ENCODE measurements around the gene SLIT3. TPM values are rescaled to one million over a fixed set of nuclear protein-coding genes. Genes with fewer than 3 reads are reported as not detected.

The SLIT3 gene
- total and polyA plus RNA-seq, 9 of the 15 experiments (the other 6 are each of a cell fraction or from before 2014, with no cell fraction given), result 0.01 to 0.04 TPM; not detected in 7

DNA sequence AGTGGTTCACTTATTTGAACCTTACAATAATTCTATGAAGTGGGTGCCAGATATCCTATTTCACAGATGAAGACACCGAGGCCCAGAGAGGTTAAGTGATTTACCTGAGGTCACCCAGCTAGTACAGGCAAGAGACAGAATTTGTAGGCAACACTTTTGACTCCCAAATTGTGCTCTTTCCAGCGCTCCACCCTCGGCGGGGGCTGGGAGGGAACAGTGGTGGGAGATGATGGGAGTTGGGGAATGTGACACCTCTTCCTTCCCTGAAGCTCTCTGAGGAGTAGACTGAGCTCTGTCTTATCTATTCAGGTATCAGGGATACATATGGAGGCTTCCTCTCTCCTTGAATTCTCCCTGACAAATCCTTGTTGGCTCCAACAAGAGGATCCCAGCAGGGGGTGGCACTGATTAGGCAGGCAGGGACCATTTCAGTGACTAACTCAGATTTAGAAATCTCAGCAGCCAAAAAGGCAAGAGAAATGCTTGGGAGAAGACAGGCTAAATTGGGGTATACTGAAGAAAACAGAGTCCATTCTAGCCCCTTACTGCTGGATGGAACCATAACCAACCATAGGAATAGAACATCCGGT lies 626.0 kb downstream of the SLIT3 start:
- Histone ChIP-seq H3K9ac (ENCODE audit: insufficient read depth in 1 of 2, low read depth in 2 of 2, low read length in 2 of 2) (no peak overlapping the region), H3K4me2 (ENCODE audit: insufficient read depth, low read length) (no peak overlapping the region), H3K79me2 (ENCODE audit: control insufficient read depth, insufficient read depth, low read length) (no peaks in the 10 kb centered on the region), H4K20me1 (replicated peaks; ENCODE audit: control insufficient read depth, insufficient read depth, low read length) (peaks cover 6% of the 10 kb centered on the region; the same call in 1 of the 2 replicates), H3K9me1 (ENCODE audit: control insufficient read depth, insufficient read depth, low read length) (no peaks in the 10 kb centered on the region), H3K9me3 (replicated peaks; ENCODE audit: control insufficient read depth, insufficient read depth, low read depth, low read length) (no peaks in the 10 kb centered on the region), H3K27ac (ENCODE audit: extremely low read depth, low read depth, low read length) (no peak overlapping the region), H2AFZ (ENCODE audit: low read depth, low read length) (no peak overlapping the region), H3K36me3 (ENCODE audit: control insufficient read depth, insufficient read depth, low read length) (no peaks in the 10 kb centered on the region), H3K27me3 (ENCODE audit: control insufficient read depth in 2 of 2, insufficient read depth in 2 of 2, low read length in 2 of 2) (peaks cover 0 to 16% of the 10 kb centered on the region in 2 experiments; a peak in 3 of 5 replicates), H3K4me3 (no peak overlapping the region), H3K4me1 (replicated peaks in 1 of 2; ENCODE audit: control insufficient read depth in 2 of 2, insufficient read depth in 2 of 2, low read length in 2 of 2) (peaks cover 0 to 6% of the 10 kb centered on the region in 2 experiments; a peak in 1 of 5 replicates)
- TF ChIP-seq, protein P1, sequence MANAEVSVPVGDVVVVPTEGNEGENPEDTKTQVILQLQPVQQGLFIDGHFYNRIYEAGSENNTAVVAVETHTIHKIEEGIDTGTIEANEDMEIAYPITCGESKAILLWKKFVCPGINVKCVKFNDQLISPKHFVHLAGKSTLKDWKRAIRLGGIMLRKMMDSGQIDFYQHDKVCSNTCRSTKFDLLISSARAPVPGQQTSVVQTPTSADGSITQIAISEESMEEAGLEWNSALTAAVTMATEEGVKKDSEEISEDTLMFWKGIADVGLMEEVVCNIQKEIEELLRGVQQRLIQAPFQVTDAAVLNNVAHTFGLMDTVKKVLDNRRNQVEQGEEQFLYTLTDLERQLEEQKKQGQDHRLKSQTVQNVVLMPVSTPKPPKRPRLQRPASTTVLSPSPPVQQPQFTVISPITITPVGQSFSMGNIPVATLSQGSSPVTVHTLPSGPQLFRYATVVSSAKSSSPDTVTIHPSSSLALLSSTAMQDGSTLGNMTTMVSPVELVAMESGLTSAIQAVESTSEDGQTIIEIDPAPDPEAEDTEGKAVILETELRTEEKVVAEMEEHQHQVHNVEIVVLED (CRISPR knock-in tag; IDR thresholded peaks at IDR 0.05), result no peak
- peak; percentile 39 for TF ChIP-seq ZFP36 (IDR thresholded peaks at IDR 0.05; ENCODE audit: low read depth, low read length, partially characterized antibody)
- peak; percentile 53 to 60; a peak in 3 of 4 replicates for TF ChIP-seq KDM1A (IDR thresholded peaks at IDR 0.05)
- ChIA-PET CTCF (ENCODE audit: low intra/inter-chr PET ratio) (no interaction called here), POLR2A (no interaction called here)
- no TSS peak for BruUV-seq (replicated peaks)
- in situ Hi-C loops (cut with MboI), result loop anchor here (25.0 kb wide), 1 partner anchor 413 kb away; no protein-coding TSS in a partner anchor
- WGBS (ENCODE audit: insufficient coverage, low coverage, missing lambda C conversion rate), result 0% methylated on average over 5 of the region's 5 CpGs
- ATAC-seq (no peak), DNase-seq (ENCODE audit: extremely low read depth in 1 of 4, low spot score in 3 of 4) (no peak), FAIRE-seq (no peak)
- intact Hi-C loops (cut with micrococcal nuclease), result no loop called here
